IMR-90 (cell line): ENCODE results near the gene AMD1. TPM values are rescaled to one million over a fixed set of nuclear protein-coding genes. Genes with fewer than 3 reads are reported as not detected.

Source experiments
- ATAC-seq: fragments of 200-7000 bp; cut with Tn5 transposase; 2 replicates; pipeline ENCODE4 v1.9.1; 2020; ENCODE audit warnings: low read depth, mild to moderate bottlenecking, moderate library complexity
- BruUV-seq: library from RNA; stranded (reverse); fragments of 400-500 nt; replicated peaks from 2 replicates; lab custom pipeline; 2021; lab: Mats Ljungman, UMichigan
- CTCF ChIA-PET: fragments of 300-600 bp; formaldehyde crosslinking; extraction: SDS; loops from one replicate; lab custom pipeline; 2021; ENCODE audit warnings: antibody characterized with exemption; lab: Yijun Ruan, JAX
- POLR2A ChIA-PET: fragments of 300-600 bp; sonication (Branson Sonifier 250); formaldehyde crosslinking; loops from one replicate; lab custom pipeline; 2022; ENCODE audit warnings: antibody characterized with exemption; ENCODE audit not compliant: unreplicated experiment; lab: Charles Lee
- DNase-seq: peaks from one replicate; pipeline ENCODE4 v3.0.0; 2013
- H2AFZ ChIP-seq: replicated peaks from 2 replicates; pipeline ENCODE3; 2013; ENCODE audit warnings: low read length, mild to moderate bottlenecking; ENCODE audit not compliant: poor library complexity
- H2AK5ac ChIP-seq: 2 replicates; pipeline ENCODE4 v1.6.1; 2013; ENCODE audit warnings: low read depth, low read length, inconsistent platforms
- H2AK9ac ChIP-seq: replicated peaks from 2 replicates; pipeline ENCODE3; 2013; ENCODE audit warnings: mild to moderate bottlenecking, low read depth, low read length, moderate library complexity; ENCODE audit not compliant: poor library complexity
- H2BK120ac ChIP-seq: 2 replicates; pipeline ENCODE4 v1.6.1; 2013; ENCODE audit warnings: low read depth, low read length, inconsistent platforms
- H2BK15ac ChIP-seq: 3 replicates; pipeline ENCODE4 v1.6.1; 2013; ENCODE audit warnings: low read depth, low read length, inconsistent platforms
- H2BK20ac ChIP-seq: 2 replicates; pipeline ENCODE4 v1.6.1; 2013; ENCODE audit warnings: low read depth, mild to moderate bottlenecking, inconsistent platforms, low read length, moderate library complexity
- H2BK5ac ChIP-seq: 2 replicates; pipeline ENCODE4 v1.6.1; 2013; ENCODE audit warnings: mild to moderate bottlenecking, low read depth, low read length, inconsistent platforms; ENCODE audit not compliant: poor library complexity, severe bottlenecking
- H3K14ac ChIP-seq: replicated peaks from 2 replicates; pipeline ENCODE4 v1.6.1; 2013; ENCODE audit warnings: low read depth, low read length, inconsistent platforms
- H3K18ac ChIP-seq: 2 replicates; pipeline ENCODE4 v1.6.1; 2013; ENCODE audit warnings: low read depth, low read length, control low read depth
- H3K23ac ChIP-seq: 2 replicates; pipeline ENCODE4 v1.6.1; 2013; ENCODE audit warnings: low read depth, low read length, inconsistent platforms
- H3K27ac ChIP-seq: 2 replicates; pipeline ENCODE4 v1.5.1; 2013; ENCODE audit warnings: mild to moderate bottlenecking, control low read depth, low read length; ENCODE audit not compliant: insufficient read depth
- H3K27me3 ChIP-seq: 2 replicates; pipeline ENCODE4 v1.6.1; 2013; ENCODE audit warnings: low read length; ENCODE audit not compliant: control insufficient read depth, insufficient read depth
- H3K36me3 ChIP-seq: 2 replicates; pipeline ENCODE4 v1.6.1; 2013; ENCODE audit warnings: low read length, mixed read lengths; ENCODE audit not compliant: control insufficient read depth, insufficient read depth
- H3K4ac ChIP-seq: 2 replicates; pipeline ENCODE4 v1.6.1; 2013; ENCODE audit warnings: low read depth, low read length, inconsistent platforms
- H3K4me1 ChIP-seq: 2 replicates; pipeline ENCODE4 v1.6.1; 2013; ENCODE audit warnings: low read length, mixed read lengths; ENCODE audit not compliant: control insufficient read depth, insufficient read depth
- H3K4me2 ChIP-seq: 2 replicates; pipeline ENCODE4 v1.6.1; 2013; ENCODE audit warnings: low read depth, mild to moderate bottlenecking, control low read depth, low read length, moderate library complexity
- H3K4me3 ChIP-seq: 2 replicates; pipeline ENCODE4 v1.5.1; 2013; ENCODE audit warnings: low read depth, mild to moderate bottlenecking, control low read depth, low read length, moderate library complexity; ENCODE audit not compliant: insufficient read depth
- H3K56ac ChIP-seq: 2 replicates; pipeline ENCODE4 v1.6.1; 2013; ENCODE audit warnings: low read length, inconsistent platforms; ENCODE audit not compliant: insufficient read depth; ENCODE audit errors: extremely low read depth
- H3K79me1 ChIP-seq, 2 experiments: 2 replicates each; pipeline ENCODE4 v1.6.1; 2013; ENCODE audit warnings: low read length in 2 of 2, inconsistent platforms in 1 of 2, low read depth in 1 of 2
- H3K9ac ChIP-seq: 2 replicates; pipeline ENCODE4 v1.6.1; 2013; ENCODE audit warnings: low read depth, low read length, control low read depth
- H3K9me1 ChIP-seq: 2 replicates; pipeline ENCODE4 v1.6.1; 2013; ENCODE audit warnings: low read length, inconsistent platforms; ENCODE audit not compliant: insufficient read depth
- H3K9me3 ChIP-seq: 2 replicates; pipeline ENCODE4 v1.6.1; 2013; ENCODE audit warnings: low read length; ENCODE audit not compliant: control insufficient read depth, insufficient read depth
- H4K20me1 ChIP-seq: 2 replicates; pipeline ENCODE4 v1.6.1; 2013; ENCODE audit warnings: low read length, inconsistent platforms; ENCODE audit not compliant: insufficient read depth
- H4K5ac ChIP-seq: 2 replicates; pipeline ENCODE4 v1.6.1; 2013; ENCODE audit warnings: mild to moderate bottlenecking, low read depth, low read length, control low read depth
- H4K8ac ChIP-seq, 2 experiments: 2 replicates each; pipeline ENCODE4 v1.6.1; 2013; ENCODE audit warnings: low read depth in 2 of 2, low read length in 2 of 2, control low read depth in 1 of 2, inconsistent platforms in 1 of 2
- H4K91ac ChIP-seq: 2 replicates; pipeline ENCODE4 v1.6.1; 2013; ENCODE audit warnings: low read depth, low read length, inconsistent platforms; ENCODE audit not compliant: insufficient read depth
- BHLHE40 ChIP-seq: fragments of 150-350 bp; IDR thresholded peaks from 2 replicates; pipeline ENCODE4 v1.6.1; 2016; ENCODE audit warnings: mild to moderate bottlenecking, low read depth, low read length
- MAZ ChIP-seq: IDR thresholded peaks from 2 replicates; pipeline ENCODE4 v1.6.1; 2012; ENCODE audit warnings: low read depth, mild to moderate bottlenecking, low read length, improper control_type of control experiment, moderate library complexity, borderline replicate concordance
- POLR2A ChIP-seq: IDR thresholded peaks from 2 replicates; pipeline ENCODE4 v1.6.1; 2012; ENCODE audit warnings: mild to moderate bottlenecking, low read depth, low read length
- WGBS, 2 experiments: methylation state at CpG; one replicate each; pipeline versions ENCODE4 v1.1.5 to v1.1.7; 2013; ENCODE audit warnings: missing lambda C conversion rate in 2 of 2; ENCODE audit not compliant: insufficient read length in 1 of 2; ENCODE audit errors: extremely low coverage in 2 of 2; 5-methylcytosine and 5-hydroxymethylcytosine counted together
- dilution Hi-C: fragments of 300-500 bp; cut with HindIII; formaldehyde crosslinking; loops from one replicate; pipeline ENCODE4 v1.14.3; 2018; ENCODE audit warnings: low sequenced_read_pairs; ENCODE audit not compliant: unreplicated experiment
- in situ Hi-C: fragments of 300-500 bp; cut with MboI; formaldehyde crosslinking; loops from 3 replicates; pipeline ENCODE4 v1.14.3; 2019; ENCODE audit warnings: low sequenced_read_pairs, inconsistent platforms, mixed read lengths
- intact Hi-C: fragments of 100-400 bp; cut with micrococcal nuclease; formaldehyde crosslinking; loops from 2 replicates; pipeline ENCODE4 v1.10.0; 2022
- polyA plus RNA-seq, 3 experiments: library from polyadenylated mRNA; depleted of rRNA; stranded (reverse); fragments of >200 nt; gene quantifications; 2 replicates each; pipeline ENCODE4 v1.2.3, GENCODE V29; 2012; ENCODE audit warnings: low replicate concordance in 1 of 3
- total RNA-seq: library from RNA; depleted of rRNA; stranded (reverse); fragments of >200 nt; gene quantifications from 2 replicates; pipeline ENCODE4 v1.2.3, GENCODE V29; 2012
- TF ChIP-seq, protein P1 (sequence below): fragments of 150-350 bp; IDR thresholded peaks from 2 replicates; pipeline ENCODE4 v1.6.1; 2017; ENCODE audit warnings: mild to moderate bottlenecking, antibody characterized with exemption, low read length, low read depth

Gene AMD1
- total and polyA plus RNA-seq, 2 of the 4 experiments (the other 2 are of a cell fraction), result 32.2 to 65.8 TPM

DNA sequence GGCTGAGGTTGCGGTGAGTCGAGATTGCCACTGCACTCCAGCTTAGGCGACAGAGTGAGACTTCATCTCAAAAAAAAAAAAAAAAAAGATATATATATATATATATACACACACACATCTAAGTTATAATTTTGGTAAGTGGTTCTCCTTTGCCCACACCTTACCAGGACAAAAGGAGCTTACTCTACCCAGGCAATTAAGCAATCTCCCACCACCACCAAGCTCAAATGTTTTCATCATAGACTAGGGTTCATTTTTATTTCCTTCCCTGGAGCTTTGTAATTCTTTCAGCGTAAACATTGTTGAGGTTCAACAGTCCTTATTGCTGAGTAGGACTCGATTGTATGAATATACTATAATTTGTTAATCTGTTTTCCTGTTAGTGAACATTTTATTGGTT is 23.5 kb downstream of the AMD1 start:
- Histone ChIP-seq H4K91ac (no peak overlapping the region), H2AFZ (no peak overlapping the region), H4K20me1 (no peaks in the 10 kb centered on the region), H2BK120ac (no peak overlapping the region), H4K5ac (no peak overlapping the region), H3K4me2 (no peak overlapping the region), H2AK5ac (no peak overlapping the region), H2BK5ac (no peak overlapping the region), H3K36me3 (peaks cover 28% of the 10 kb centered on the region), H3K23ac (no peak overlapping the region), H3K4me3 (no peak overlapping the region), H3K27me3 (no peaks in the 10 kb centered on the region), H3K4ac (no peak overlapping the region), H2BK15ac (no peak overlapping the region), H3K27ac (no peak overlapping the region), H3K79me1 (peaks cover 16 to 17% of the 10 kb centered on the region in 2 experiments), H3K14ac (no peak overlapping the region), H2BK20ac (no peak overlapping the region), H3K9ac (no peak overlapping the region), H4K8ac (no peak overlapping the region), H2AK9ac (no peak overlapping the region), H3K9me3 (peaks cover under 1% of the 10 kb centered on the region; the same call in 1 of the 2 replicates), H3K56ac (no peak overlapping the region), H3K18ac (no peak overlapping the region), H3K4me1 (no peaks in the 10 kb centered on the region), H3K9me1 (peaks cover 5% of the 10 kb centered on the region)
- no peak for DNase-seq
- ChIA-PET POLR2A (no interaction called here), CTCF (no interaction called here)
- in situ Hi-C loops (no loop called here), intact Hi-C loops (no loop called here), dilution Hi-C loops (no loop called here)
- BruUV-seq, result no TSS peak
- TF ChIP-seq BHLHE40 (no peak), MAZ (no peak), POLR2A (no peak)
- TF ChIP-seq, protein P1, sequence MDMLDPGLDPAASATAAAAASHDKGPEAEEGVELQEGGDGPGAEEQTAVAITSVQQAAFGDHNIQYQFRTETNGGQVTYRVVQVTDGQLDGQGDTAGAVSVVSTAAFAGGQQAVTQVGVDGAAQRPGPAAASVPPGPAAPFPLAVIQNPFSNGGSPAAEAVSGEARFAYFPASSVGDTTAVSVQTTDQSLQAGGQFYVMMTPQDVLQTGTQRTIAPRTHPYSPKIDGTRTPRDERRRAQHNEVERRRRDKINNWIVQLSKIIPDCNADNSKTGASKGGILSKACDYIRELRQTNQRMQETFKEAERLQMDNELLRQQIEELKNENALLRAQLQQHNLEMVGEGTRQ, result no peak
- WGBS, 2 experiments, result 100% methylated on average over 1 of the region's 5 CpGs; no CpG with 5 or more reads in 1 of the 2 experiments
- ATAC-seq, result no peak
